ENCODE results near the gene CETP. TPM values are rescaled to one million over a fixed set of nuclear protein-coding genes. Genes with fewer than 3 reads are reported as not detected.

Gene CETP
- total RNA-seq, 1 donor from 2014 or later = not detected

DNA sequence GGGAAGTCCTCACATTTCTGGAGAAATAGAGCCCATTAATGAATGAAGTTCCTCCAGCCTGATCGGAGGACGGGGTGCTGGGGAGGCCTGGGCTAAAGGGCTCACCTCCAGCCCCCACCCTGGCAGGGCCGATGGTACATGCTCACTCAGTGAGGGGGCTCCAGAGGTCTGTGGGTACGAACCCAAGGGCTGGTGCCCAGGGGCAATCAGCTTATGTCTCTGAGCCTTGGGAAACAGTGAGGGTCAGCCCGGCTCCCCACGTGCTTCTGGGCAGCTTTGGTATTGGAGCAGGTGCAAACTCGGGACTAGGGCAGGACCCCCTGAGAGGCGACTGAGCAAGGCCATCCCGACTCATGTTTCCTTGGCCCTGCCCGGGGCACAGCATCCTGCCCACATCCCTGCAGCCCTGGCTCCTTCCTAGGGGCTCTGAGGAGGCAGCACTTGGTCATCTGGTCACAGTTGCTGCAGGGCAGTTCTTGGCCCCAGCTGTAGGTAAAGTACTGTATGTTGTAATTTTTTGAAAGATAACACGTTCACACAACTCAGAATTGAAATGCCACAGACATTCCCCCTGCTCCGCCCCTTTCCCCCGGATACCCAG, 969 bp upstream of the CETP start:
- H3K4me2 ChIP-seq (ENCODE audit: low read length) = no peak overlapping the region
- TF ChIP-seq EZH2 (IDR thresholded peaks at IDR 0.05; ENCODE audit: insufficient read depth, low read length) = no peak
- no peak for TF ChIP-seq CTCF (IDR thresholded peaks at IDR 0.05; ENCODE audit: insufficient read depth, low read depth, low read length)
- Mint-ChIP-seq H3K4me3 (ENCODE audit: unreplicated experiment) (no peak overlapping the region), H3K36me3 (ENCODE audit: low read depth, unreplicated experiment) (no peaks in the 10 kb centered on the region), H3K9me3 (ENCODE audit: unreplicated experiment) (peaks cover 3% of the 10 kb centered on the region), H3K4me1 (ENCODE audit: low read depth, unreplicated experiment) (peaks cover 8% of the 10 kb centered on the region), H3K27me3 (ENCODE audit: low read depth, unreplicated experiment) (peaks cover 4% of the 10 kb centered on the region), H3K27ac (ENCODE audit: unreplicated experiment) (no peak overlapping the region)
- peaks cover 15% of the 10 kb centered on the region for H3K4me1 ChIP-seq (ENCODE audit: insufficient read depth, low read length)
- H3K9me3 ChIP-seq (ENCODE audit: insufficient read depth, low read depth, low read length) = no peaks in the 10 kb centered on the region
- no peaks in the 10 kb centered on the region for H3K36me3 ChIP-seq (ENCODE audit: insufficient read depth, low read length)
- H3K9ac ChIP-seq (ENCODE audit: low read length) = no peak overlapping the region
- no peak for FAIRE-seq
- no peak overlapping the region for H3K4me3 ChIP-seq (ENCODE audit: insufficient read depth, low read depth, low read length)
- H3K27ac ChIP-seq (ENCODE audit: low read depth, low read length) = no peak overlapping the region
- H2AFZ ChIP-seq (ENCODE audit: low read depth, low read length) = no peak overlapping the region
- H3K79me2 ChIP-seq (ENCODE audit: insufficient read depth, low read length) = no peaks in the 10 kb centered on the region
- no peaks in the 10 kb centered on the region for H4K20me1 ChIP-seq (ENCODE audit: insufficient read depth, low read length)
- DNase-seq (ENCODE audit: low read depth) = no peak
- no peaks in the 10 kb centered on the region for H3K27me3 ChIP-seq (ENCODE audit: insufficient read depth, low read length)

DNA sequence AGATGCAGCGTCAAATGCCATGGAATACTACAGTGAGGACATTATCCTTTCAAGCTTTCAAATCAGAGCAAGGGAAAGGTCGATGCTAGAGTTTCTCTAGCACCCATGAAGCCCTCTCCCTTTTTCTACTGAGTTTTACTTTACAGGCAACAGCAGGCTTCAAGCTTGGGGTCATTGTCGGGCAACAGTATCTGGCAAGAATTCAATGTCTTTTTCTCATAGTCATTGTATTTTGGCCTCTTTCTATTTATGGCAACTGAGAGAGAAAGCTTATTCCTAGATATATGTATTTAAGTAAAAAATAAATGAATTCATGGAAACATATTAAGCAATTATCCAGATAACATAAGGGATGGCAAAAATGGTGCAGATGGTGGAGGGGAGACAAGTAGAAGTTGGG, 364 bp upstream of the CETP start:
- DNase-seq (ENCODE audit: low read depth) = no peak
- Histone ChIP-seq H3K4me2 (ENCODE audit: low read length) (no peak overlapping the region), H3K4me1 (ENCODE audit: insufficient read depth, low read length) (peaks cover 20% of the 10 kb centered on the region), H3K36me3 (ENCODE audit: insufficient read depth, low read length) (no peaks in the 10 kb centered on the region), H3K27me3 (ENCODE audit: insufficient read depth, low read length) (no peaks in the 10 kb centered on the region), H3K9me3 (ENCODE audit: insufficient read depth, low read depth, low read length) (no peaks in the 10 kb centered on the region), H4K20me1 (ENCODE audit: insufficient read depth, low read length) (no peaks in the 10 kb centered on the region), H3K79me2 (ENCODE audit: insufficient read depth, low read length) (no peaks in the 10 kb centered on the region), H3K4me3 (ENCODE audit: insufficient read depth, low read depth, low read length) (no peak overlapping the region), H3K27ac (ENCODE audit: low read depth, low read length) (no peak overlapping the region), H2AFZ (ENCODE audit: low read depth, low read length) (no peak overlapping the region), H3K9ac (ENCODE audit: low read length) (no peak overlapping the region)
- peaks cover 3% of the 10 kb centered on the region for H3K9me3 Mint-ChIP-seq (ENCODE audit: unreplicated experiment)
- H3K27ac Mint-ChIP-seq (ENCODE audit: unreplicated experiment) = no peak overlapping the region
- H3K4me3 Mint-ChIP-seq (ENCODE audit: unreplicated experiment) = no peak overlapping the region
- peaks cover 4% of the 10 kb centered on the region for H3K27me3 Mint-ChIP-seq (ENCODE audit: low read depth, unreplicated experiment)
- no peak for FAIRE-seq
- H3K36me3 Mint-ChIP-seq (ENCODE audit: low read depth, unreplicated experiment) = no peaks in the 10 kb centered on the region
- H3K4me1 Mint-ChIP-seq (ENCODE audit: low read depth, unreplicated experiment) = peaks cover 14% of the 10 kb centered on the region
- no peak for TF ChIP-seq CTCF (IDR thresholded peaks at IDR 0.05; ENCODE audit: insufficient read depth, low read depth, low read length)
- TF ChIP-seq EZH2 (IDR thresholded peaks at IDR 0.05; ENCODE audit: insufficient read depth, low read length) = no peak

Measured in astrocyte (in vitro differentiated cells and primary cell).